Upper lobe of left lung (tissue), 6 donors: Measurements from ENCODE around the gene SFXN1. TPM values are rescaled to one million over a fixed set of nuclear protein-coding genes. Genes with fewer than 3 reads are reported as not detected.

Experiments used
- ATAC-seq, 2 donors: fragments of 200-7000 bp; cut with Tn5 transposase; one replicate each; pipeline ENCODE4 v1.9.1; 2022; ENCODE audit warnings: mild to moderate bottlenecking in 2 of 2, moderate library complexity in 2 of 2; ENCODE audit not compliant: low FRiP score in 2 of 2
- DNase-seq, 2 donors: peaks; one replicate each; pipeline ENCODE4 v3.0.0-alpha.2; 2019 to 2020
- H3K27ac ChIP-seq, 4 donors: fragments of 200-600 bp; sonication (generic); one replicate each; pipeline ENCODE4 v1.5.1; 2016 to 2019
- H3K27me3 ChIP-seq, 4 donors: fragments of 200-600 bp; sonication (generic); one replicate each; pipeline ENCODE4 v1.5.1; 2017 to 2019
- H3K36me3 ChIP-seq, 4 donors: fragments of 200-600 bp; sonication (generic); one replicate each; pipeline ENCODE4 v1.5.1; 2016 to 2019
- H3K4me1 ChIP-seq, 4 donors: fragments of 200-600 bp; sonication (generic); one replicate each; pipeline ENCODE4 v1.5.1; 2018 to 2019
- H3K4me3 ChIP-seq, 4 donors: fragments of 200-600 bp; sonication (generic); one replicate each; pipeline ENCODE4 v1.5.1; 2017 to 2019; ENCODE audit warnings: mild to moderate bottlenecking in 2 of 4, moderate library complexity in 1 of 4
- H3K9me3 ChIP-seq, 4 donors: fragments of 200-600 bp; sonication (generic); one replicate each; pipeline ENCODE4 v1.5.1; 2018 to 2019
- CTCF ChIP-seq, 6 experiments: fragments of 450-650 bp in 4 of 6; fragments of 200-600 bp in 2 of 6; sonication (generic) in 2 of 6; IDR thresholded peaks; one replicate each; pipeline ENCODE4 v1.5.1; 2016 to 2019; ENCODE audit warnings: antibody characterized with exemption in 6 of 6
- EP300 ChIP-seq, 4 donors: sonication (generic); formaldehyde crosslinking; IDR thresholded peaks; one replicate each; pipeline ENCODE4 v1.5.1; 2017; ENCODE audit warnings: antibody characterized with exemption in 4 of 4, control low read depth in 2 of 4
- POLR2A ChIP-seq, 4 donors: fragments of 450-650 bp; IDR thresholded peaks; one replicate each; pipeline ENCODE4 v1.5.1; 2016 to 2017; ENCODE audit warnings: antibody characterized with exemption in 4 of 4, mild to moderate bottlenecking in 2 of 4
- POLR2AphosphoS5 ChIP-seq, 2 donors: sonication (generic); formaldehyde crosslinking; IDR thresholded peaks; one replicate each; pipeline ENCODE4 v1.5.1; 2017; ENCODE audit warnings: antibody characterized with exemption in 2 of 2
- WGBS, 2 donors: methylation state at CpG; one replicate each; pipeline ENCODE4 v1.1.5; 2017 to 2018; 5-methylcytosine and 5-hydroxymethylcytosine counted together
- total RNA-seq, 6 donors: library from RNA; depleted of rRNA in 4 of 6; stranded (reverse); fragments of >200 nt in 4 of 6; gene quantifications; one replicate each; pipeline versions ENCODE4 v1.1.0 to v1.2.1, GENCODE V29; 2016 to 2021
- donor health status: DM: no; HTN: no; CAD: no; lungs with moderate emphysema.
- donor health status: DM: no; HTN: yes; CAD: no; lungs with severe emphysema.

SFXN1 gene
- total RNA-seq, 6 donors from 2014 or later: 5.2 to 47.1 (median 18.3) TPM

GRCh38 chr5:175487514-175488222 lies 9.3 kb downstream of the SFXN1 start:
- Histone ChIP-seq H3K9me3 (no peaks in the 10 kb centered on the region), H3K4me3 (no peak overlapping the region), H3K4me1 (no peaks in the 10 kb centered on the region), H3K27me3 (no peaks in the 10 kb centered on the region), H3K27ac (no peak overlapping the region), H3K36me3 (peaks cover 3 to 17% (median 4%) of the 10 kb centered on the region in 4 donors)
- DNase-seq: no peak
- 92 to 94% methylated on average over 11 of the region's 11 CpGs for WGBS, 2 donors
- no peak for ATAC-seq
- TF ChIP-seq POLR2A (IDR thresholded peaks at IDR 0.05) (no peak), POLR2AphosphoS5 (IDR thresholded peaks at IDR 0.05) (no peak), EP300 (IDR thresholded peaks at IDR 0.05) (no peak), CTCF (IDR thresholded peaks at IDR 0.05) (no peak)

GRCh38 chr5:175489693-175490443 lies 11.5 kb downstream of the SFXN1 start:
- H3K36me3 ChIP-seq: peaks cover 11 to 26% (median 16%) of the 10 kb centered on the region in 4 donors
- no peak overlapping the region for H3K27ac ChIP-seq
- H3K4me3 ChIP-seq: no peak overlapping the region
- no peaks in the 10 kb centered on the region for H3K4me1 ChIP-seq
- 76 to 81% methylated on average over 6 of the region's 6 CpGs for WGBS, 2 donors
- H3K9me3 ChIP-seq: no peaks in the 10 kb centered on the region
- no peak for DNase-seq
- no peak for ATAC-seq
- TF ChIP-seq EP300 (IDR thresholded peaks at IDR 0.05) (no peak), POLR2A (IDR thresholded peaks at IDR 0.05) (no peak), CTCF (IDR thresholded peaks at IDR 0.05) (no peak), POLR2AphosphoS5 (IDR thresholded peaks at IDR 0.05) (no peak)
- no peaks in the 10 kb centered on the region for H3K27me3 ChIP-seq

DNA sequence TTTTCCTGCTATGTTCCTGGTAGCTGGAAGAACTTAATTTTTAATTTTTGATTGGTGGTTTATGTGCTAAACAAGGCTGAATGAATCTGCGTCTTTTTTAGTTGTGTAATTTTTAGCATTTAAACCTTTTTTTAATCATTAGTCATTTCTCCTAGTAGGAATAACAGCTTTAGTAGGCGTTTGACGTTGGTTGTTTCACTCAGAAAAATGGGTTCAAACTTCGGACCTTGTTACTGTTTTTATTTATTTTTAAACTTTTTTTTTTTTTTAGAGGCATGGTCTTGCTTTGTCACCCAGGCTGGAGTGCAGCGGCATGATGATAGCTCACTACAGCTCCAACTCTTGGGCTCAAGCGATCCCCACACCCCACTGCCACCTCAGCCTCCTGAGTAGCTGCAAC lies 12.9 kb downstream of the SFXN1 start:
- Histone ChIP-seq H3K9me3 (no peaks in the 10 kb centered on the region), H3K36me3 (peaks cover 11 to 28% (median 16%) of the 10 kb centered on the region in 4 donors), H3K27ac (no peak overlapping the region), H3K4me3 (no peak overlapping the region), H3K4me1 (no peaks in the 10 kb centered on the region), H3K27me3 (no peaks in the 10 kb centered on the region)
- 90 to 92% methylated on average over 6 of the region's 6 CpGs for WGBS, 2 donors
- DNase-seq (no peak), ATAC-seq (no peak)
- TF ChIP-seq POLR2A (IDR thresholded peaks at IDR 0.05) (no peak), CTCF (IDR thresholded peaks at IDR 0.05) (no peak), POLR2AphosphoS5 (IDR thresholded peaks at IDR 0.05) (no peak)

DNA sequence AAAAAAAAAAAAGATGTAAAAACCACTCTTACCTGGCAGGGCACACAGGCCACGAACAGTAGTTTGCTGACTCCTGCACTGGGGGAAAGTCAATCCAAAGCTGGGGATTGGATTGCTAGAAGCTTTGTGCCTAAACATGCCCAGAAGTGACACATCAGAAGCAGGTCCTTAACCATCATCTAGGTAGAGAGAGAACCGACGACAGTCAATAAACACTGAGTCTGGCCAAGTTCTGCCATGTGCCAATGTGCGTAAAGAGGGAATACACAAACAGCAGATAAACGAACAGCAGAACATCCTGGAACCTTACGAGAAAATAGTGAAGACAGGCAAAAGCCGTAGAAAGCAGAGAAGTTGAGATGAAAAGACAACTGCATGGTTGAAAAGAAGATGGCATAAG lies 14.9 kb downstream of the SFXN1 start:
- peaks cover 11 to 28% (median 16%) of the 10 kb centered on the region in 4 donors for H3K36me3 ChIP-seq
- ATAC-seq (no peak), DNase-seq (no peak)
- H3K27ac ChIP-seq: no peak overlapping the region
- WGBS, 2 donors: 94 to 97% methylated on average over 7 of the region's 7 CpGs
- no peak overlapping the region for H3K4me3 ChIP-seq
- TF ChIP-seq POLR2AphosphoS5 (IDR thresholded peaks at IDR 0.05) (no peak), EP300 (IDR thresholded peaks at IDR 0.05) (no peak), POLR2A (IDR thresholded peaks at IDR 0.05) (no peak), CTCF (IDR thresholded peaks at IDR 0.05) (no peak)
- no peaks in the 10 kb centered on the region for H3K27me3 ChIP-seq
- H3K4me1 ChIP-seq: no peaks in the 10 kb centered on the region
- H3K9me3 ChIP-seq: no peaks in the 10 kb centered on the region
